ENCODE data around the gene CDH4. TPM values are rescaled to one million over a fixed set of nuclear protein-coding genes. Genes with fewer than 3 reads are reported as not detected.
A peak's percentile ranks its signal among the peaks of the same experiment; 100 is the strongest.

The CDH4 gene
- polyA plus RNA-seq, 4 donors, result 6.1 to 8.9 (median 6.8) TPM

- DNase-seq (ENCODE audit: low read depth in 4 of 4, low spot score in 3 of 4), result no peak
Observed at GRCh38 chr20:61888101-61888865, 636.2 kb downstream of the CDH4 start.

GRCh38 chr20:61889659-61890058 is 637.6 kb downstream of the CDH4 start:
- no peak for DNase-seq (ENCODE audit: low read depth in 4 of 4, low spot score in 3 of 4)

GRCh38 chr20:61890210-61890609 is 638.1 kb downstream of the CDH4 start:
- DNase-seq (ENCODE audit: low read depth in 4 of 4, low spot score in 3 of 4), result no peak

- no peak for DNase-seq (ENCODE audit: low read depth in 4 of 4, low spot score in 3 of 4)
Observed at GRCh38 chr20:61891476-61891875, 639.4 kb downstream of the CDH4 start.

- DNase-seq (ENCODE audit: low read depth in 4 of 4, low spot score in 3 of 4), result no peak
Observed at GRCh38 chr20:61891916-61892649, 640.0 kb downstream of the CDH4 start.

- DNase-seq (ENCODE audit: low read depth in 4 of 4, low spot score in 3 of 4), result no peak
Observed at GRCh38 chr20:61895016-61895415, 643.0 kb downstream of the CDH4 start.

- no peak for DNase-seq (ENCODE audit: low read depth in 4 of 4, low spot score in 3 of 4)
Observed at GRCh38 chr20:61895686-61896057, 643.6 kb downstream of the CDH4 start.

GRCh38 chr20:61896058-61896961 is 644.2 kb downstream of the CDH4 start:
- DNase-seq (ENCODE audit: low read depth in 4 of 4, low spot score in 3 of 4), result no peak

- DNase-seq (ENCODE audit: low read depth in 4 of 4, low spot score in 3 of 4), result no peak
Observed at GRCh38 chr20:61897401-61898295, 645.6 kb downstream of the CDH4 start.

- DNase-seq (ENCODE audit: low read depth in 4 of 4, low spot score in 3 of 4), result no peak
Observed at GRCh38 chr20:61898405-61898804, 646.3 kb downstream of the CDH4 start.

- DNase-seq (ENCODE audit: low read depth in 4 of 4, low spot score in 3 of 4), result peak in 2 of 4 donors; percentile 15 to 20
Observed at GRCh38 chr20:61900011-61900944, 648.2 kb downstream of the CDH4 start.

- no peak for DNase-seq (ENCODE audit: low read depth in 4 of 4, low spot score in 3 of 4)
Observed at GRCh38 chr20:61900945-61901293, 648.9 kb downstream of the CDH4 start.

GRCh38 chr20:61901392-61902220 is 649.5 kb downstream of the CDH4 start:
- DNase-seq (ENCODE audit: low read depth in 4 of 4, low spot score in 3 of 4), result no peak

GRCh38 chr20:61902221-61902869 is 650.3 kb downstream of the CDH4 start:
- no peak for DNase-seq (ENCODE audit: low read depth in 4 of 4, low spot score in 3 of 4)

- DNase-seq (ENCODE audit: low read depth in 4 of 4, low spot score in 3 of 4), result no peak
Observed at GRCh38 chr20:61903575-61904340, 651.7 kb downstream of the CDH4 start.

- DNase-seq (ENCODE audit: low read depth in 4 of 4, low spot score in 3 of 4), result no peak
Observed at GRCh38 chr20:61904456-61904855, 652.4 kb downstream of the CDH4 start.
